IMR-90 (cell line): Measurements from ENCODE around the gene PCP2. TPM values are rescaled to one million over a fixed set of nuclear protein-coding genes. Genes with fewer than 3 reads are reported as not detected.

ENCODE experiments used
- ATAC-seq: fragments of 200-7000 bp; cut with Tn5 transposase; 2 replicates; pipeline ENCODE4 v1.9.1; 2020; ENCODE audit warnings: low read depth, mild to moderate bottlenecking, moderate library complexity
- BruUV-seq: library from RNA; stranded (reverse); fragments of 400-500 nt; replicated peaks from 2 replicates; lab custom pipeline; 2021; lab: Mats Ljungman, UMichigan
- CTCF ChIA-PET: fragments of 300-600 bp; formaldehyde crosslinking; extraction: SDS; loops from one replicate; lab custom pipeline; 2021; ENCODE audit warnings: antibody characterized with exemption; lab: Yijun Ruan, JAX
- POLR2A ChIA-PET: fragments of 300-600 bp; sonication (Branson Sonifier 250); formaldehyde crosslinking; loops from one replicate; lab custom pipeline; 2022; ENCODE audit warnings: antibody characterized with exemption; ENCODE audit not compliant: unreplicated experiment; lab: Charles Lee
- DNase-seq: peaks from one replicate; pipeline ENCODE4 v3.0.0; 2013
- H2AFZ ChIP-seq: replicated peaks from 2 replicates; pipeline ENCODE3; 2013; ENCODE audit warnings: low read length, mild to moderate bottlenecking; ENCODE audit not compliant: poor library complexity
- H2AK5ac ChIP-seq: 2 replicates; pipeline ENCODE4 v1.6.1; 2013; ENCODE audit warnings: low read depth, low read length, inconsistent platforms
- H2AK9ac ChIP-seq: replicated peaks from 2 replicates; pipeline ENCODE3; 2013; ENCODE audit warnings: mild to moderate bottlenecking, low read depth, low read length, moderate library complexity; ENCODE audit not compliant: poor library complexity
- H2BK120ac ChIP-seq: 2 replicates; pipeline ENCODE4 v1.6.1; 2013; ENCODE audit warnings: low read depth, low read length, inconsistent platforms
- H2BK15ac ChIP-seq: 3 replicates; pipeline ENCODE4 v1.6.1; 2013; ENCODE audit warnings: low read depth, low read length, inconsistent platforms
- H2BK20ac ChIP-seq: 2 replicates; pipeline ENCODE4 v1.6.1; 2013; ENCODE audit warnings: low read depth, mild to moderate bottlenecking, inconsistent platforms, low read length, moderate library complexity
- H2BK5ac ChIP-seq: 2 replicates; pipeline ENCODE4 v1.6.1; 2013; ENCODE audit warnings: mild to moderate bottlenecking, low read depth, low read length, inconsistent platforms; ENCODE audit not compliant: poor library complexity, severe bottlenecking
- H3K14ac ChIP-seq: replicated peaks from 2 replicates; pipeline ENCODE4 v1.6.1; 2013; ENCODE audit warnings: low read depth, low read length, inconsistent platforms
- H3K18ac ChIP-seq: 2 replicates; pipeline ENCODE4 v1.6.1; 2013; ENCODE audit warnings: low read depth, low read length, control low read depth
- H3K23ac ChIP-seq: 2 replicates; pipeline ENCODE4 v1.6.1; 2013; ENCODE audit warnings: low read depth, low read length, inconsistent platforms
- H3K27ac ChIP-seq: 2 replicates; pipeline ENCODE4 v1.5.1; 2013; ENCODE audit warnings: mild to moderate bottlenecking, control low read depth, low read length; ENCODE audit not compliant: insufficient read depth
- H3K27me3 ChIP-seq: 2 replicates; pipeline ENCODE4 v1.6.1; 2013; ENCODE audit warnings: low read length; ENCODE audit not compliant: control insufficient read depth, insufficient read depth
- H3K36me3 ChIP-seq: 2 replicates; pipeline ENCODE4 v1.6.1; 2013; ENCODE audit warnings: low read length, mixed read lengths; ENCODE audit not compliant: control insufficient read depth, insufficient read depth
- H3K4ac ChIP-seq: 2 replicates; pipeline ENCODE4 v1.6.1; 2013; ENCODE audit warnings: low read depth, low read length, inconsistent platforms
- H3K4me1 ChIP-seq: 2 replicates; pipeline ENCODE4 v1.6.1; 2013; ENCODE audit warnings: low read length, mixed read lengths; ENCODE audit not compliant: control insufficient read depth, insufficient read depth
- H3K4me2 ChIP-seq: 2 replicates; pipeline ENCODE4 v1.6.1; 2013; ENCODE audit warnings: low read depth, mild to moderate bottlenecking, control low read depth, low read length, moderate library complexity
- H3K4me3 ChIP-seq: 2 replicates; pipeline ENCODE4 v1.5.1; 2013; ENCODE audit warnings: low read depth, mild to moderate bottlenecking, control low read depth, low read length, moderate library complexity; ENCODE audit not compliant: insufficient read depth
- H3K56ac ChIP-seq: 2 replicates; pipeline ENCODE4 v1.6.1; 2013; ENCODE audit warnings: low read length, inconsistent platforms; ENCODE audit not compliant: insufficient read depth; ENCODE audit errors: extremely low read depth
- H3K79me1 ChIP-seq, 2 experiments: 2 replicates each; pipeline ENCODE4 v1.6.1; 2013; ENCODE audit warnings: low read length in 2 of 2, inconsistent platforms in 1 of 2, low read depth in 1 of 2
- H3K9ac ChIP-seq: 2 replicates; pipeline ENCODE4 v1.6.1; 2013; ENCODE audit warnings: low read depth, low read length, control low read depth
- H3K9me1 ChIP-seq: 2 replicates; pipeline ENCODE4 v1.6.1; 2013; ENCODE audit warnings: low read length, inconsistent platforms; ENCODE audit not compliant: insufficient read depth
- H3K9me3 ChIP-seq: 2 replicates; pipeline ENCODE4 v1.6.1; 2013; ENCODE audit warnings: low read length; ENCODE audit not compliant: control insufficient read depth, insufficient read depth
- H4K20me1 ChIP-seq: 2 replicates; pipeline ENCODE4 v1.6.1; 2013; ENCODE audit warnings: low read length, inconsistent platforms; ENCODE audit not compliant: insufficient read depth
- H4K5ac ChIP-seq: 2 replicates; pipeline ENCODE4 v1.6.1; 2013; ENCODE audit warnings: mild to moderate bottlenecking, low read depth, low read length, control low read depth
- H4K8ac ChIP-seq, 2 experiments: 2 replicates each; pipeline ENCODE4 v1.6.1; 2013; ENCODE audit warnings: low read depth in 2 of 2, low read length in 2 of 2, control low read depth in 1 of 2, inconsistent platforms in 1 of 2
- H4K91ac ChIP-seq: 2 replicates; pipeline ENCODE4 v1.6.1; 2013; ENCODE audit warnings: low read depth, low read length, inconsistent platforms; ENCODE audit not compliant: insufficient read depth
- BHLHE40 ChIP-seq: fragments of 150-350 bp; IDR thresholded peaks from 2 replicates; pipeline ENCODE4 v1.6.1; 2016; ENCODE audit warnings: mild to moderate bottlenecking, low read depth, low read length
- CEBPB ChIP-seq: IDR thresholded peaks from 2 replicates; pipeline ENCODE4 v1.6.1; 2012; ENCODE audit warnings: low read depth, low read length, improper control_type of control experiment
- CHD1 ChIP-seq: IDR thresholded peaks from 2 replicates; pipeline ENCODE4 v1.6.1; 2012; ENCODE audit warnings: low read depth, low read length, improper control_type of control experiment
- FOS ChIP-seq: fragments of 150-350 bp; IDR thresholded peaks from 2 replicates; pipeline ENCODE4 v1.6.1; 2016; ENCODE audit warnings: low read depth, low read length
- MAFK ChIP-seq: IDR thresholded peaks from 2 replicates; pipeline ENCODE4 v1.6.1; 2012; ENCODE audit warnings: low read depth, low read length, improper control_type of control experiment
- MAZ ChIP-seq: IDR thresholded peaks from 2 replicates; pipeline ENCODE4 v1.6.1; 2012; ENCODE audit warnings: low read depth, mild to moderate bottlenecking, low read length, improper control_type of control experiment, moderate library complexity, borderline replicate concordance
- MXI1 ChIP-seq: IDR thresholded peaks from 2 replicates; pipeline ENCODE4 v1.6.1; 2012; ENCODE audit warnings: low read depth, mild to moderate bottlenecking, low read length, moderate library complexity, borderline replicate concordance
- NFE2L2 ChIP-seq: fragments of 150-350 bp; IDR thresholded peaks from 2 replicates; pipeline ENCODE4 v1.6.1; 2016; ENCODE audit warnings: low read depth, mild to moderate bottlenecking, low read length
- POLR2A ChIP-seq: IDR thresholded peaks from 2 replicates; pipeline ENCODE4 v1.6.1; 2012; ENCODE audit warnings: mild to moderate bottlenecking, low read depth, low read length
- RAD21 ChIP-seq: IDR thresholded peaks from 2 replicates; pipeline ENCODE4 v1.6.1; 2012; ENCODE audit warnings: low read length, improper control_type of control experiment
- RCOR1 ChIP-seq: IDR thresholded peaks from 2 replicates; pipeline ENCODE4 v1.6.1; 2012; ENCODE audit warnings: mild to moderate bottlenecking, low read length, improper control_type of control experiment; ENCODE audit not compliant: insufficient replicate concordance
- RFX5 ChIP-seq: IDR thresholded peaks from 2 replicates; pipeline ENCODE4 v1.8.0; 2012; ENCODE audit warnings: low read depth, mild to moderate bottlenecking, low read length, moderate library complexity
- SMC3 ChIP-seq: fragments of 150-350 bp; IDR thresholded peaks from 2 replicates; pipeline ENCODE4 v1.6.1; 2016; ENCODE audit warnings: low read depth, mild to moderate bottlenecking, antibody characterized with exemption, low read length, moderate library complexity
- WGBS, 2 experiments: methylation state at CpG; one replicate each; pipeline versions ENCODE4 v1.1.5 to v1.1.7; 2013; ENCODE audit warnings: missing lambda C conversion rate in 2 of 2; ENCODE audit not compliant: insufficient read length in 1 of 2; ENCODE audit errors: extremely low coverage in 2 of 2; 5-methylcytosine and 5-hydroxymethylcytosine counted together
- dilution Hi-C: fragments of 300-500 bp; cut with HindIII; formaldehyde crosslinking; loops from one replicate; pipeline ENCODE4 v1.14.3; 2018; ENCODE audit warnings: low sequenced_read_pairs; ENCODE audit not compliant: unreplicated experiment
- in situ Hi-C: fragments of 300-500 bp; cut with MboI; formaldehyde crosslinking; loops from 3 replicates; pipeline ENCODE4 v1.14.3; 2019; ENCODE audit warnings: low sequenced_read_pairs, inconsistent platforms, mixed read lengths
- intact Hi-C: fragments of 100-400 bp; cut with micrococcal nuclease; formaldehyde crosslinking; loops from 2 replicates; pipeline ENCODE4 v1.10.0; 2022
- polyA plus RNA-seq, 3 experiments: library from polyadenylated mRNA; depleted of rRNA; stranded (reverse); fragments of >200 nt; gene quantifications; 2 replicates each; pipeline ENCODE4 v1.2.3, GENCODE V29; 2012; ENCODE audit warnings: low replicate concordance in 1 of 3
- total RNA-seq: library from RNA; depleted of rRNA; stranded (reverse); fragments of >200 nt; gene quantifications from 2 replicates; pipeline ENCODE4 v1.2.3, GENCODE V29; 2012
- TF ChIP-seq, protein P1 (sequence below): conservative IDR thresholded peaks from 2 replicates; pipeline ENCODE4 v1.5.1; 2012; ENCODE audit warnings: mild to moderate bottlenecking, low read depth, low read length, improper control_type of control experiment
- TF ChIP-seq, protein P2 (sequence below): fragments of 150-350 bp; IDR thresholded peaks from 2 replicates; pipeline ENCODE4 v1.6.1; 2016; ENCODE audit warnings: low read depth, mild to moderate bottlenecking, low read length, moderate library complexity, borderline replicate concordance
- TF ChIP-seq, protein P3 (sequence below): fragments of 150-350 bp; IDR thresholded peaks from 2 replicates; pipeline ENCODE4 v1.6.1; 2017; ENCODE audit warnings: mild to moderate bottlenecking, antibody characterized with exemption, low read length, low read depth

PCP2 gene
- total and polyA plus RNA-seq, 2 of the 4 experiments (the other 2 are of a cell fraction), result not detected

DNA sequence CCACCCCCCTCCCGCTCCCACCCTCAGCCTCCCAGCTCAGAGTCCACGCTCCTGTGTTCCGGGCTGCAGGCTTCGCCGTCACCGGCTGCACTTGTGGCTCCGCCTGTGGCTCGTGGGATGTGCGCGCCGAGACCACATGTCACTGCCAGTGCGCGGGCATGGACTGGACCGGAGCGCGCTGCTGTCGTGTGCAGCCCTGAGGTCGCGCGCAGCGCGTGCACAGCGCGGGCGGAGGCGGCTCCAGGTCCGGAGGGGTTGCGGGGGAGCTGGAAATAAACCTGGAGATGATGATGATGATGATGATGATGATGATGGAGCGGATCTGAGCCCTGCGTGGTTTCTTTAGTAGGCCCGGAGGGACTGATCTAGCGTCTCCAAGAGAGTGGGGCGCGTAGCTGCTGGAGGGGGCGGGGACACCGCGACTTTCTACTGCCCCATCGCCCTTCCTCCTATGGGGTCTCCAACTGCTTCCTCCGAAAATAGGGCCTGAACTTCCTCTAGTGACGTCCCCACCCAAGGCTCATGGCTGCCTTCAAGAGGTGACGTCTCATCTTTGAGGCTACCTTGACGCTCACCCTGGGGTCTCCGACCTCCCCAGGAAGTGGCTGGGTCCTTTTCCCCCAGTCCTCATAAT, 36.7 kb upstream of the PCP2 start:
- dilution Hi-C loops, result no loop called here
- no peak overlapping the region for H2BK5ac ChIP-seq
- ChIA-PET POLR2A (no interaction called here), CTCF (interaction anchor here (1.9 kb wide), 1 partner anchor 11 kb away, joined by 6 read pairs; the partner anchor contains the start of gene TRAPPC5)
- no peaks in the 10 kb centered on the region for H3K4me1 ChIP-seq
- H3K14ac ChIP-seq, result no peak overlapping the region
- BruUV-seq, result no TSS peak
- peak overlapping the region; percentile 65; the same call in 1 of the 2 replicates for H3K4me2 ChIP-seq
- TF ChIP-seq RFX5 (no peak), SMC3 (no peak), POLR2A (no peak), FOS (no peak), MAZ (no peak), CEBPB (no peak), RAD21 (no peak), BHLHE40 (no peak), MXI1 (no peak), CHD1 (no peak), NFE2L2 (no peak), MAFK (no peak), RCOR1 (no peak)
- TF ChIP-seq, protein P1, sequence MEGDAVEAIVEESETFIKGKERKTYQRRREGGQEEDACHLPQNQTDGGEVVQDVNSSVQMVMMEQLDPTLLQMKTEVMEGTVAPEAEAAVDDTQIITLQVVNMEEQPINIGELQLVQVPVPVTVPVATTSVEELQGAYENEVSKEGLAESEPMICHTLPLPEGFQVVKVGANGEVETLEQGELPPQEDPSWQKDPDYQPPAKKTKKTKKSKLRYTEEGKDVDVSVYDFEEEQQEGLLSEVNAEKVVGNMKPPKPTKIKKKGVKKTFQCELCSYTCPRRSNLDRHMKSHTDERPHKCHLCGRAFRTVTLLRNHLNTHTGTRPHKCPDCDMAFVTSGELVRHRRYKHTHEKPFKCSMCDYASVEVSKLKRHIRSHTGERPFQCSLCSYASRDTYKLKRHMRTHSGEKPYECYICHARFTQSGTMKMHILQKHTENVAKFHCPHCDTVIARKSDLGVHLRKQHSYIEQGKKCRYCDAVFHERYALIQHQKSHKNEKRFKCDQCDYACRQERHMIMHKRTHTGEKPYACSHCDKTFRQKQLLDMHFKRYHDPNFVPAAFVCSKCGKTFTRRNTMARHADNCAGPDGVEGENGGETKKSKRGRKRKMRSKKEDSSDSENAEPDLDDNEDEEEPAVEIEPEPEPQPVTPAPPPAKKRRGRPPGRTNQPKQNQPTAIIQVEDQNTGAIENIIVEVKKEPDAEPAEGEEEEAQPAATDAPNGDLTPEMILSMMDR, result no peak
- TF ChIP-seq, protein P2, sequence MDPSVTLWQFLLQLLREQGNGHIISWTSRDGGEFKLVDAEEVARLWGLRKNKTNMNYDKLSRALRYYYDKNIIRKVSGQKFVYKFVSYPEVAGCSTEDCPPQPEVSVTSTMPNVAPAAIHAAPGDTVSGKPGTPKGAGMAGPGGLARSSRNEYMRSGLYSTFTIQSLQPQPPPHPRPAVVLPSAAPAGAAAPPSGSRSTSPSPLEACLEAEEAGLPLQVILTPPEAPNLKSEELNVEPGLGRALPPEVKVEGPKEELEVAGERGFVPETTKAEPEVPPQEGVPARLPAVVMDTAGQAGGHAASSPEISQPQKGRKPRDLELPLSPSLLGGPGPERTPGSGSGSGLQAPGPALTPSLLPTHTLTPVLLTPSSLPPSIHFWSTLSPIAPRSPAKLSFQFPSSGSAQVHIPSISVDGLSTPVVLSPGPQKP, result no peak
- TF ChIP-seq, protein P3, sequence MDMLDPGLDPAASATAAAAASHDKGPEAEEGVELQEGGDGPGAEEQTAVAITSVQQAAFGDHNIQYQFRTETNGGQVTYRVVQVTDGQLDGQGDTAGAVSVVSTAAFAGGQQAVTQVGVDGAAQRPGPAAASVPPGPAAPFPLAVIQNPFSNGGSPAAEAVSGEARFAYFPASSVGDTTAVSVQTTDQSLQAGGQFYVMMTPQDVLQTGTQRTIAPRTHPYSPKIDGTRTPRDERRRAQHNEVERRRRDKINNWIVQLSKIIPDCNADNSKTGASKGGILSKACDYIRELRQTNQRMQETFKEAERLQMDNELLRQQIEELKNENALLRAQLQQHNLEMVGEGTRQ, result no peak
- H4K5ac ChIP-seq, result no peak overlapping the region
- H2AFZ ChIP-seq, result peak overlapping the region; percentile 80
- DNase-seq, result no peak
- no peak overlapping the region for H2BK120ac ChIP-seq
- no peak overlapping the region for H3K18ac ChIP-seq
- H2AK5ac ChIP-seq, result no peak overlapping the region
- 2% methylated on average over 10 of the region's 43 CpGs; no CpG with 5 or more reads in 1 of the 2 experiments for WGBS, 2 experiments
- H3K79me1 ChIP-seq, result no peaks in the 10 kb centered on the region
- no peak overlapping the region for H4K8ac ChIP-seq
- H4K20me1 ChIP-seq, result no peaks in the 10 kb centered on the region
- H3K4me3 ChIP-seq, result peak overlapping the region; percentile 13; the same call in 1 of the 2 replicates
- H3K4ac ChIP-seq, result no peak overlapping the region
- no peak overlapping the region for H3K9ac ChIP-seq
- intact Hi-C loops, result no loop called here
- H3K9me3 ChIP-seq, result peaks cover 4% of the 10 kb centered on the region; the same call in 1 of the 2 replicates
- H3K9me1 ChIP-seq, result no peaks in the 10 kb centered on the region
- H3K56ac ChIP-seq, result no peak overlapping the region
- no peak overlapping the region for H2AK9ac ChIP-seq
- no peak overlapping the region for H3K23ac ChIP-seq
- no peak overlapping the region for H4K91ac ChIP-seq
- no peak overlapping the region for H2BK20ac ChIP-seq
- in situ Hi-C loops, result no loop called here
- ATAC-seq, result no peak
- no peaks in the 10 kb centered on the region for H3K36me3 ChIP-seq
- no peak overlapping the region for H3K27ac ChIP-seq
- H3K27me3 ChIP-seq, result peaks cover 29% of the 10 kb centered on the region
- H2BK15ac ChIP-seq, result no peak overlapping the region
